HG02759 (cell line): ENCODE measurements around the gene TMEM135.
"Not testable (repeated sequence)": the region's sequence is repeated elsewhere in the genome, so short reads cannot be mapped to it uniquely, and the experiment has no call there.

Source experiments
- ATAC-seq: cut with Tn5 transposase; IDR thresholded peaks from one replicate; pipeline ENCODE4 v1.9.1; 2021; ENCODE audit warnings: mild to moderate bottlenecking, moderate library complexity; ENCODE audit not compliant: unreplicated experiment

The TMEM135 gene

GRCh38 chr11:87254562-87254961, 216.8 kb downstream of the TMEM135 start:
- no peak for ATAC-seq

GRCh38 chr11:87255589-87255988, 217.9 kb downstream of the TMEM135 start:
- ATAC-seq, result no peak

GRCh38 chr11:87256694-87257340, 219.1 kb downstream of the TMEM135 start:
- ATAC-seq, result no peak

DNA sequence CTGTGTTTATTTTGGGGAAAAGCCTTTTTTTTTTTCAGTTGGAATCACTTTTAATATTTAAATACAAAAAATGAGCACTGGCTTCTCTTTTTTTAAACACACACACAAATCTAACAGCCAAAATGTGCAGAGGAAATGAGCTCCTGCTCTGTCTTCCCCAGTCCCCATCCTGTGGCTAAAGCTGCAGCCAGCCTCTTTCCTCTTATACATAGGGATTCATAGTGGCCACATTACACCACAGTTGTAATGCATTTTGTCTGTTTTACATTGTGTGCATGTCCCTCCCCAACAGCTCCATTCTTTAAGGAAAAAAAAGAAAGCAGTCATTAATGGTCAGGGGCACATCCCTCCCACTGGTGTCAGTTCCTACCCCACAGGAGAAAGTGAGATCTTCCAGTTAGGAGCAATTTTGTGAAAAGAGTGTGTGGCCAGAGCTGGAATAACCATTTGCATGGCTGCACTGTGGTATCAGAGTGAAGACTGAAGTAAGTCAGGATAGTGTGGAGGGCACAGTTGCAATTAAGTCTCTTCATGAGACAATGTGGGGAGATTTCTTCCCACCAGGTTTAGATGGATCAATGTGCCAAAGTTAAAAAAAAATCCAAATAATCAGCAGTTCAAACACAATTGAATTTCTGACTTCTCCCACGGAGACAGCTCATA, 220.6 kb downstream of the TMEM135 start:
- ATAC-seq, result no peak

GRCh38 chr11:87259736-87260135, 222.0 kb downstream of the TMEM135 start:
- no peak for ATAC-seq

DNA sequence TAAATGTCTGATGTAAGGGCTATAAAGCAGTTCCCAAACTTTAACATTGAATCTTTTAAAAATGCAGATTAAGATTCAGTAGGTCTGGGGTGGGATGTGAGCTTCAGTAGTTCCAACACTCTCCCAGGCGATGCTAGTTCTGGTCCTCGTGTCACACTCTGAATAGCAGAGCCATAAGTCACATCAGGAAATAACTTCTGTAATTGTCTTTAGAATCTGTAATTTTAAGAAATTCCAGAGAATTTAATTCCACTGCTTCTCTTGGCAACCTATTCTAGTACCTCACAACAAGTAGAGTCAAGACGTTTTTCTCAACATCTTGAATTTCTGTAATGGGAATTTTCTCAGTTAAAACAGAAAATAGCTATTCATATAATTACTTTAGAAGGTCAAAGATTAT, 223.1 kb downstream of the TMEM135 start:
- no peak for ATAC-seq

- ATAC-seq, result no peak
These were observed 225.6 kb downstream of the TMEM135 start for GRCh38 chr11:87263264-87263838.

DNA sequence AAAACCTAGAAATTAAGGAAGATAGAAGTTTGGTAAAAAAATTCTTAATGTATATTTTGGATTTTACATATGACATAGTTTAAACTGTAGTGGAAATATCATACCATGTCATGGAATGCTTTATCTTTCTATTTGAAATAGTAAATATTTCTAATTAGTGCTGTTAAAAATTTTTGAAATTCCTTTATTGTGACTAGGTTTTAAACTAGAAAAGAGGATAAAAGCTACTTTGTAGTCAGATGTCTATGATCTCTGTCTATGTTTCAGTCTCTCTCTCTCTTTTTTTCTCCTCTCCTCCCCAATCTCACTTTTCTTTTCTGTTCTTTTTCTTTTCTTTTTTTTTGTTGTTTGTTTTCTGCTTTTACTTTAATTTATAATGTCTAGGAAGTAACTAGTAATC, 226.2 kb downstream of the TMEM135 start:
- no peak for ATAC-seq

DNA sequence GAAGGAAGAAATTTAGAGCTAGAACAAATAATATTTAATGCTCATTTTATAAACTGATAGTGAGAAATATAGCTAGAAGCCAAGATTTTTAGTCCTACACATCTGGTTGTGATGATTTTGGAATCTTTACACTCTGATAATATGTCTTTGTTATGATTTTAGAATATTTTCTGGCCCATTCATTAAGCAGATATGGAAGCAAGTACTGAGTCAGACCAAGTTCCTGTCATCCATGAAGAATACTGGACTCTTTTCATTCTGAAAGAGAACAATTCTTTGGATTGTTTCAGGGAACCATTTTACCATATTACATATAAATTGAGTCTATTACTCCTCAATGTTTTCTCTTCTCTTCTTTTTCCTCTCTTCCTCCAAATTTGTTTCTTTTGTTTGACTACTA, 227.4 kb downstream of the TMEM135 start:
- no peak for ATAC-seq

GRCh38 chr11:87265979-87266378, 228.2 kb downstream of the TMEM135 start:
- no peak for ATAC-seq

GRCh38 chr11:87266751-87267150, 229.0 kb downstream of the TMEM135 start:
- no peak for ATAC-seq

DNA sequence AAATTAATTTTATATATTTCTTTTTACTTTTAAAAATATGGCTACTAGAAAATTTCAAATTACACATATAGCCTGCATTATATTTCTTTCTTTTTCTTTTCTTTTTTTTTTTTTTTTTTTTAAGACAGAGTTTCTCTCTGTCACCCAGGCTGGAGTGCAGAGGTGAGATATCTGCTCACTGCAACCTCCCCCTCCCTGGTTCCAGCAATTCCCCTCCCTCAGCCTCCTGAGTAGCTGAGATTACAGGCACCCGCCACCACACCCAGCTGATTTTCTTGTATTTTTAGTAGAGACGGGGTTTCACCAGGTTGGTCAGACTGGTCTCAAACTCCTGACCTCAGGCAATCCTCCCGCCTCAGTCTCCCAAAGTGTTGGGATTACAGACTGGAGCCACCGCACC, 234.2 kb downstream of the TMEM135 start:
- not testable (repeated sequence) for ATAC-seq

GRCh38 chr11:87275176-87275575, 237.4 kb downstream of the TMEM135 start:
- no peak for ATAC-seq

DNA sequence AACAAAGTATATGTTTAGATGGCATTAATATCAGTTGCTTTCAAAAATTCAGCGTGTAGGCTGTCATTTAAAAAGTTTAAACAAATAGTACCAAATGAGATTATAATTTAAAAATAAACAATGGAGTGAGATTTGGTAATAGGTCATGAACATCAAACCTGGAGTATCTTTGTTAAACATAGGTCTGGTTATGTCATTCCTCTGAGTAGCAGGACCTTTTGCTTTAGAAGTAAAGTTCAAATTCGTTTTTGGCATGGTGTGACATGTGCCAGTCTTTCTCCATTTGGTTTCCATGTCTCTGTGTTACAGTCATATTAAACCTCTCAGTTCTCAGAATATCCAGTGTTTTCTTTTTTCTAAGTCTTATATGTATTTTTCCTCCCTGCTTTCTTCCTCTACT, 242.4 kb downstream of the TMEM135 start:
- no peak for ATAC-seq

DNA sequence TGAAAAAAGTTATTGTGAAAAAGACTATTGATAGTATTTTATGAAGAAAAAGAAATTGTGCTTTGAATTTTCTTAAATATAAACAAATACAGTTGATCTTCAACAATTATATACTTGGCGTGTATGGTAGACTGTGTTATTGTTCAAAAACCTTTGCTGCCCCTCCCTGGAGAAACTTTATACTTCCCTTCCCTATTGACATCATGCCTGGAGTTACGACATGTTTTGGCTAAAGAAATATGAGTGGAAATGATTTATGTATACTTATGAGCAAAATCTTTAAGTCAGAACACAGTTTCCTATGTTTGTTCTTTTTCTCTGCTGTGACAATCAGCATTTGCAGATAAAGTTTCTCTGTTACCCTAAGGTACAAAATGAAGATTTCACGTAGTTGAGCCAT, 243.8 kb downstream of the TMEM135 start:
- no peak for ATAC-seq

DNA sequence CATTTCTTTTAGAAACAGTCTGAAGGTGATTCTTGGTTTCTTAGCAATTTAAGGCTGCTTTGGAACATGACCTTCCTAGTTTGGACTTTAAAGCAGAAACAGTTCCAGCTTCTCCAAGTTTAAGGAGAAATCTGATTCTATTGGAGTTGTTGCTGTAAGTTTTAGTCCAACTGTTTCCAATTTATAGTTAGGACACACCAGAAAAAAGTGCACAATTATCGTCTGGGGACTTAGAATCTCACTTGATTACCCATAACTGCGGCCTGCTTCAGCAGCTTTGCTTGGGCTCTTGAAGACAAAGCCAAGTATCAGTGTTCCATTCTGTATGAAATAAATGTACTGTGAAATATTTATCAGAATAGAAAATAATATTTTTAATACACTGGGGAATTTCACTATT, 246.6 kb downstream of the TMEM135 start:
- ATAC-seq, result no peak

DNA sequence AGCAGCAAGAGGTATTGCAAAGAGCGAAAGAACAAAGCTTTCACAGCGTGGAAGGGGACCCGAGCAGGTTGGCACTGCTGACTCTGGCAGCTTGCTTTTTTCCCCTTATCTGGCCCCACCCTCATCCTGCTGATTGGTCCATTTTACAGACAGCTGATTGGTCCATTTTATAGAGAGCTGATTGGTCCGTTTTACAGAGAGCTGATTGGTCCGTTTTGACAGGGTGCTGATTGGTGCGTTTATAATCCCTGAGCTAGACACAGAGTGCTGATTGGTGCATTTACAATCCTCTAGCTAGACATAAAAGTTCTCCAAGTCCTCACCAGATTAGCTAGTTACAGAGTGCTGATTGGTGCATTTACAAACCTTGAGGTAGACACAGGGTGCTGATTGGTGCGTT, 247.9 kb downstream of the TMEM135 start:
- not testable (repeated sequence) for ATAC-seq

DNA sequence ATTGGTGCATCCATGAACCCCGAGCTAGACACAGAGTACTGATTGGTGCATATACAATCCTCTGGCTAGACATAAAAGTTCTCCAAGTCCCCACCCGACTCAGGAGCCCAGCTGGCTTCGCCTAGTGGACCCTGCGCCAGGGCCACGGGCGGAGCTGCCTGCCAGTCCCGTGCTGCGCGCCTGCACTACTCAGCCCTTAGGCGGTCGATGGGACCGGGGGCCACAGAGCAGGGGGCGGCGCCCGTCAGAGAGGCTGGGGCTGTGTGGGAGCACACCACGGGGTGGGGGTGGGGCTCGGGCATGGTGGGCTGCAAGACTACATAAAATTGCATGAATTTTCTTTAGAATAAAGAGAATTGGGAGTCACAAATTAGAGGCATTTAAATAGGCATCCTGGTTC, 248.6 kb downstream of the TMEM135 start:
- no peak for ATAC-seq

- no peak for ATAC-seq
These were observed 252.7 kb downstream of the TMEM135 start for GRCh38 chr11:87290304-87290922.

GRCh38 chr11:87292598-87292997, 254.9 kb downstream of the TMEM135 start:
- ATAC-seq, result no peak

DNA sequence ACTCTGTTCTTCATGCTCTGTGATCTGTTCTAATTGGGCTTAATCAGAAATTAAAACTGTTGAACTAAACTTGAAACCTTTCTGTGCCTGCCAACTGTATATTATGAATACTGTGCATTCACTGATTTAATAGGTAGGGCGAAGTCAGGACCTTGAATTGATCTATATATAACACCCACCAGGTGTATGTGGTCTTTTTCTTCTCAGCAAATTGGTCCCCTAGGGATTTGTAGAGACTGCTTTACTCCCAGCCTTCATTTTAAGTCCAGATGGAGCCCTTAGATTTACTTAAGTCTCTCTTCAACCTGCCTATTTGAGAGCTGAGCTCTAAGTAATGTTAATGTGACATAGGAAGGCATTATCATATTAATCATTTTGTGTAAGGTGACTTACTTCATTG, 257.5 kb downstream of the TMEM135 start:
- ATAC-seq, result no peak

DNA sequence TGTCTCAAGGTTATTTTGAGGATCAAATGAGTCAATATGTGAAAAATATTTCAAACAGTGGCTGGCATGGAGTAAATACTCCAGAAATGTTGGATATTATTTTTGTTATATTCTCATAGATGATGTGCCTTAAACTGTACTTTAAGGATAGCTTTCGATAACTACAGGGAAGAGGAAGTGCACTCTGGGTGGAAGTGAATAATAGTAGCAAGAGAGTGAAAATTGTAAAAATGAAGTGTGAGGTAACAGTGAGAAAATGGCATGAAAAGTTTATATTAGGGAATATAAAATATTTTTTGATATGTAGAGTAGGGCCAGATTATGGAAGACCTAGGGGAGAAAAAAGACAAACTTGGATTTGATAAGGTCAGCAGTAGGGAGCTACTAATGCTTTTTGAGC, 258.9 kb downstream of the TMEM135 start:
- ATAC-seq, result no peak
